ENCODE data around the gene GALNT11. TPM values are rescaled to one million over a fixed set of nuclear protein-coding genes. Genes with fewer than 3 reads are reported as not detected.

Gene GALNT11
- polyA plus RNA-seq, 1 donor (not counting 4 experiments of a cell fraction or from before 2014, with no cell fraction given), result 42.3 TPM

GRCh38 chr7:152106990-152107389 is 81.5 kb downstream of the GALNT11 start:
- FAIRE-seq (no peak), DNase-seq (ENCODE audit: low read depth, low spot score) (no peak)
- H3K4me1 ChIP-seq (ENCODE audit: control insufficient read depth, extremely low read depth, insufficient read depth, low read length), result no peaks in the 10 kb centered on the region
- dilution Hi-C loops (cut with MboI; ENCODE audit: extremely low pct_ligation_motif_present, low sequenced_read_pairs), result no loop called here
- no peak overlapping the region for H3K4me3 ChIP-seq (ENCODE audit: control insufficient read depth in 2 of 3, extremely low read depth in 1 of 3, insufficient read depth in 2 of 3, low read depth in 1 of 3, low read length in 3 of 3)
- peaks cover 3 to 8% of the 10 kb centered on the region in 2 experiments for H3K36me3 ChIP-seq (ENCODE audit: control insufficient read depth in 2 of 2, extremely low read depth in 1 of 2, insufficient read depth in 2 of 2, low read length in 2 of 2)
- H3K79me2 ChIP-seq (ENCODE audit: control insufficient read depth, insufficient read depth, low read length), result no peaks in the 10 kb centered on the region
- H3K9ac ChIP-seq (ENCODE audit: control insufficient read depth, extremely low read depth, insufficient read depth, low read length), result no peak overlapping the region
- no peaks in the 10 kb centered on the region for H3K9me1 ChIP-seq (ENCODE audit: control insufficient read depth, extremely low read depth, insufficient read depth, low read length)
- no peaks in the 10 kb centered on the region for H3K27me3 ChIP-seq (ENCODE audit: control insufficient read depth, extremely low read depth, insufficient read depth, low read length)
- H3K9me3 ChIP-seq (ENCODE audit: control insufficient read depth, low read depth, low read length), result no peaks in the 10 kb centered on the region
- no peak overlapping the region for H2AFZ ChIP-seq (ENCODE audit: control insufficient read depth, low read length)
- TF ChIP-seq EZH2 (IDR thresholded peaks at IDR 0.05; ENCODE audit: low read length), result no peak
- no peak for TF ChIP-seq CTCF (optimal IDR thresholded peaks at IDR 0.05 in 1 of 3, IDR thresholded peaks at IDR 0.05 in 1 of 3, conservative IDR thresholded peaks at IDR 0.05 in 1 of 3; ENCODE audit: extremely low read depth in 1 of 3, insufficient read depth in 2 of 3, low read length in 3 of 3)
- H4K20me1 ChIP-seq (ENCODE audit: control insufficient read depth, extremely low read depth, insufficient read depth, low read length), result no peaks in the 10 kb centered on the region
- H3K27ac ChIP-seq (ENCODE audit: control insufficient read depth, insufficient read depth, low read length), result no peak overlapping the region
- no peak overlapping the region for H3K4me2 ChIP-seq (ENCODE audit: control insufficient read depth, extremely low read depth, insufficient read depth, low read depth, low read length)

GRCh38 chr7:152107945-152108344 is 82.5 kb downstream of the GALNT11 start:
- H4K20me1 ChIP-seq (ENCODE audit: control insufficient read depth, extremely low read depth, insufficient read depth, low read length), result no peaks in the 10 kb centered on the region
- H3K4me3 ChIP-seq (ENCODE audit: control insufficient read depth in 2 of 3, extremely low read depth in 1 of 3, insufficient read depth in 2 of 3, low read depth in 1 of 3, low read length in 3 of 3), result no peak overlapping the region
- FAIRE-seq (no peak), DNase-seq (ENCODE audit: low read depth, low spot score) (no peak)
- H3K79me2 ChIP-seq (ENCODE audit: control insufficient read depth, insufficient read depth, low read length), result no peaks in the 10 kb centered on the region
- H3K4me1 ChIP-seq (ENCODE audit: control insufficient read depth, extremely low read depth, insufficient read depth, low read length), result no peaks in the 10 kb centered on the region
- TF ChIP-seq EZH2 (IDR thresholded peaks at IDR 0.05; ENCODE audit: low read length) (no peak), CTCF (optimal IDR thresholded peaks at IDR 0.05 in 1 of 3, IDR thresholded peaks at IDR 0.05 in 1 of 3, conservative IDR thresholded peaks at IDR 0.05 in 1 of 3; ENCODE audit: extremely low read depth in 1 of 3, insufficient read depth in 2 of 3, low read length in 3 of 3) (no peak)
- no peaks in the 10 kb centered on the region for H3K9me1 ChIP-seq (ENCODE audit: control insufficient read depth, extremely low read depth, insufficient read depth, low read length)
- H3K4me2 ChIP-seq (ENCODE audit: control insufficient read depth, extremely low read depth, insufficient read depth, low read depth, low read length), result no peak overlapping the region
- H3K36me3 ChIP-seq (ENCODE audit: control insufficient read depth in 2 of 2, extremely low read depth in 1 of 2, insufficient read depth in 2 of 2, low read length in 2 of 2), result peaks cover 5 to 8% of the 10 kb centered on the region in 2 experiments
- H3K9ac ChIP-seq (ENCODE audit: control insufficient read depth, extremely low read depth, insufficient read depth, low read length), result no peak overlapping the region
- dilution Hi-C loops (cut with MboI; ENCODE audit: extremely low pct_ligation_motif_present, low sequenced_read_pairs), result no loop called here
- no peak overlapping the region for H3K27ac ChIP-seq (ENCODE audit: control insufficient read depth, insufficient read depth, low read length)
- no peaks in the 10 kb centered on the region for H3K27me3 ChIP-seq (ENCODE audit: control insufficient read depth, extremely low read depth, insufficient read depth, low read length)
- H3K9me3 ChIP-seq (ENCODE audit: control insufficient read depth, low read depth, low read length), result no peaks in the 10 kb centered on the region
- H2AFZ ChIP-seq (ENCODE audit: control insufficient read depth, low read length), result no peak overlapping the region
